LNCAP (cell line): ENCODE measurements around the gene TTC12.

Experiments used
- CTCF ChIP-seq: fragments of 450-650 bp; IDR thresholded peaks from 2 replicates; pipeline ENCODE4 v1.5.1; 2017; ENCODE audit warnings: mild to moderate bottlenecking

The TTC12 gene

GRCh38 chr11:113278481-113278880 is 35.9 kb upstream of the TTC12 start:
- no peak for TF ChIP-seq CTCF

- no peak for TF ChIP-seq CTCF
Observed at GRCh38 chr11:113278925-113279324, 35.5 kb upstream of the TTC12 start.

GRCh38 chr11:113279591-113279990 is 34.8 kb upstream of the TTC12 start:
- TF ChIP-seq CTCF = no peak

GRCh38 chr11:113281052-113281725 is 33.2 kb upstream of the TTC12 start:
- no peak for TF ChIP-seq CTCF

- no peak for TF ChIP-seq CTCF
Observed at GRCh38 chr11:113282898-113283437, 31.4 kb upstream of the TTC12 start.

- no peak for TF ChIP-seq CTCF
Observed at GRCh38 chr11:113283881-113284280, 30.5 kb upstream of the TTC12 start.

- no peak for TF ChIP-seq CTCF
Observed at GRCh38 chr11:113286009-113286408, 28.4 kb upstream of the TTC12 start.
